Stimulated activated CD8-positive, alpha-beta memory T cell treated with anti-CD3 and anti-CD28 coated beads, Interleukin-15, amount 100 ng/mL, for 48 hours (primary cell): ENCODE data around the gene CASS4.

ENCODE experiments used
- DNase-seq, 2 donors: peaks; one replicate each; pipeline ENCODE4 v3.0.0-alpha.2; 2020; ENCODE audit warnings: low read depth in 2 of 2

The CASS4 gene

DNA sequence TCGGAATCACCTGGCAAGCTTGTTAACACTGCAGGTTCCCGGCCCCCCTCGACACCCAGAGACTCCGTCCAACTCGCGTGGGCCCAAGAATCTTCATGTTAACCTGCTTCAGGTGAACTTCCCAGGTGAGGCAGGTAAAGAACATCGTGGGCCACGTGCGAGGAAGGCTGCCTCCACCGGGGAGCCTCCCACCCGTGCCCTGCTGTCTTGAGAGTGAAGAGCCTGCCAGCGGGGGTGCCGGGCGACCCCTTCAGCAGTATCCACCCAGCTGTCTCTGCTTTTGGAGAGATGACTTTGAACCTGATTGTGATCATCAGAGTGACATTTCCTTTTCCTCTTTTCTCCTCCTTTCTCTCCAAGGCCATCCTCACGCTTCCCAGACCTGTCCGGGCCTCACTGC, 33.5 kb downstream of the CASS4 start:
- no peak for DNase-seq

DNA sequence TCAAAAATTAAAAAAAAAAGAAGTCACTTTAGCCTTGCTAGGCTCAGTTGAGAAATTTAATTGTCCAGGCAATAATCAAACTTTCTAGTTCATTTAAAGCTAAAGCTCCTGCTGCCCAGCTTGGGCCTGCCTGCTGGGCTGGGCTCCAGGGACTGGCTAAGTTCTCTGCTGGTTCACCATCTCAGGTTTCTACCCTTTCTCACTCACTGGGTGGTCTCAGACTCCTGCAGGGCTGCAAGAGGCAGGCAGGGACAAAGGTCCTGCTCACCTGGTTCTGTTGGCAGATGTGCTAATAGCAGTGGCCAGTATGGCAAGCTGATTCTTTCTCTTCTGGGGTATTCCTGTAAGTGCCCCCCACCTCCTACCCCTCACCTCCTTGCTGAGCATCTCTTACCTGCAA, 35.2 kb downstream of the CASS4 start:
- DNase-seq = no peak

GRCh38 chr20:56449459-56449858, 37.4 kb downstream of the CASS4 start:
- no peak for DNase-seq

DNA sequence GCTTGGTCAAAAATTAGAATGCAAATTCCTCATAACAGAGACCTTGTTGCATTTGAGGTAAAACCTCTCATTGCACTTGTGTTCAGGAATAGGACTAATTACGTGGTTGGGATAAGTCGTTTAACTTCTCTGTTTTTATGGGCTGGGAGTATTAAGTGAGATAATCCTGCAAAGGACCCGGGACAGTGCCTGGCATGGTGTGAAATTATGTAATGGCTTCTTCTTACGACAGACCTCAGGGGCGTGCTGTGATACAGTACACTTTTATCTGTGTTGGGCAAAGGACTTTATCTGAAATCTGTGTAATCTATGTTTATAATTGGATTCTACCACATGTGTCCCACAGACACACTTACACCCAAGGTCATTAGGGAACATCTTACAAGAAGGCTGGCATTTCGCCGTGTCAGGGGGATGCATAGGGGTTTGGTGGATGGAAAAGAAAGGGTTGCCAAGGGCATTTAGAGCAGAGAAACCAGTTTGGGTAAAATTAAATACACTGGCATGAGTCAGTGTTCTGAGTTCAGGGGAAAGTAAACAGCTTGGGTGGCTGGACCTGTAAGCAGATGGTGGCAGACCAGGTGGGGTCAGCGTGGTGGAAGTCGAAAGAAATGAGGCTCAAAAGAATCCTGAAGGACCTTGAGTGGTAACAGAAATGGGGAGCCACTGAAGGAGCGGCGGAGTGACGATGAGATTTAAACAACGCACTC, 39.2 kb downstream of the CASS4 start:
- no peak for DNase-seq

DNA sequence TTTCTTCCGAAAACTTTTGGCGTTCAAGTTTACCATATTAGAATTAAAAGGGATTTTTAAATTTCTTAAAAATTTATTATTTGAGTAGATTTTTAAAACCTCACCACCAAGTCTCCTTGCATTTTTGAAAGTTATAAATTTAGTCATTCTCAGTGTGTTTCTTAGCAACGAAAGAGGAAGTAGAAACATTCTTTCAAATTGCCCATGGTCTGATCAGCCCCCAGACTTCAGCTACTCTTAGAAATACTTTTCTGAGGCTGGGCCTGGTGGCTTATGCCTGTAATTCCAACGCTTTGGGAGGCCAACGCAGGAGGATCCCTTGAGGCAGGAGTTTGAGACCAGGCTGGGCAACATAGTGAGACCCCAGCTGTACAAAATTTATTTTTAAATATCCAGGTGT, 41.3 kb downstream of the CASS4 start:
- DNase-seq = no peak

- no peak for DNase-seq
These were observed 42.7 kb downstream of the CASS4 start for GRCh38 chr20:56454754-56455153.

DNA sequence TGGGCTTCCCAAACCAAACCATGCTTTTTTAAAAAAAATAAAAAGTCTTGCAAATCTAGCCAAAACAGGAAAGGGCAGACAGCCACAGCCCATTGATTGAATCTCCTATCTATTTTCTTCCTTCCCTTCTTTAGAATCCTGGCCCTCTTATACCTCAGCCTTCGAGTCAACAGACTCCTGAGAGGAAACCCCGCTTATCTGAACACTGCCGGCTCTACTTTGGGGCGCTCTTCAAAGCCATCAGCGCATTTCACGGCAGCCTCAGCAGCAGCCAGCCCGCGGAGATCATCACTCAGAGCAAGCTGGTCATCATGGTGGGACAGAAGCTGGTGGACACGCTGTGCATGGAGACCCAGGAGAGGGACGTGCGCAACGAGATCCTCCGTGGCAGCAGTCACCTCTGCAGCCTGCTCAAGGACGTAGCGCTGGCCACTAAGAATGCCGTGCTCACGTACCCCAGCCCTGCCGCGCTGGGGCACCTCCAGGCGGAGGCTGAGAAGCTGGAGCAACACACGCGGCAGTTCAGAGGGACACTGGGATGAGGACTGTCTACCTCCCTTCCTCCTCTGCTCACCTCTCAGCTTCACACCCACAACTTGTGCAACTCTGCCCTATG, 46.3 kb downstream of the CASS4 start:
- DNase-seq = no peak

- DNase-seq = no peak
These were observed 48.4 kb downstream of the CASS4 start for GRCh38 chr20:56460459-56460858.

DNA sequence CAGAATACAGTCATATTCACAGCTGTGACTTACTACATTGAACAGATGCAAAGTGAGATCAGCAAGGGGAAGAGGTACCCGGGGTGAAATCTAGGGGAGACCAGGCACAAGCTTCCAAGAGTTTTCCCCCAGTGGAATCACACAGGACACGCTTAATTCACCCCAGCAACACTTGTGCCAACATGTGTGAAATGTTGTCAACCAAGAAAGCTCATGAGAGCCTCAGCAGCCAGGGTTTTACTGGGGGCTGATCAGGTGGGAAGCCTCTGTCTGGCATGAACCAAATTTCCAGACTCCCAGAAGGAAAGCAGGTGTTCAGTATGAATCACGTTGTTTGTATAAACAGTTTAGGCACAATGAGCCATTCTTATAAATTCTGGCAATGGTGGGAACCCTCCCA, 49.5 kb downstream of the CASS4 start:
- no peak for DNase-seq

DNA sequence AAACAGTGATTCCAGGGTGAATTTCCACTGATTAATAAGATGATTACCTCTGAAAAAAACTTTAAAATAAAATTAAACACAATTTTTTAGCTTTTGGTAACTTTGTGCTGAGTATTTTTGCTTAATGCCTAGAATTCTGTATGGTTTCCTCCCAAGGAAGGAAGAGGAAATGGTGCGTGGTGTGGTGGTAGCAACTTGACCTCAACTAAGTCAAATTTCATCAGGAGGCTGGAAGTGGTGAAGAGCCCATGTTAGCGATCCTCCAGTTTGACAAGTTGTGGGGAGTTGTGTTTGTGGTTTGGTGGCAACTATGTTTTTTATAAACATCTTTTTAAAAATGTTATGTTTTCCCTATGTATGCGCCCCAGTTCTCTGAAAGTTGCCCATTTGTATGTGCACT, 51.4 kb downstream of the CASS4 start:
- no peak for DNase-seq

GRCh38 chr20:56465997-56466396, 53.9 kb downstream of the CASS4 start:
- no peak for DNase-seq

DNA sequence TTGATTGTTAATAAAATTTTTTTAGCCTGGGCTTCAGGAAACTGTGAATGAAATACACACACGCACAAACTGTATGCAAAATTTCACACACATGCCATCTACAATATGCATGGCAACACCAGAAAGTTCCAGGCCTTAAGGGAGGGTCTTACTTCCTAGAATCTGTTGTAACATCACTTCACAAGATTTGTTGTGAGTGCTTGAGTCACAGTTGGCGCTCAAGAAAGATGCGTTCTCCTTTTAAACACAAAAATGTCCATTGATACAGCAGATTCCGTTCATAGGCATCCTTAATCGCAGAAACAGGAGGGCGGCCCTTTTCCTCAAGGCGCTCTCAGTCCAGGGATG, 55.9 kb downstream of the CASS4 start:
- no peak for DNase-seq

DNA sequence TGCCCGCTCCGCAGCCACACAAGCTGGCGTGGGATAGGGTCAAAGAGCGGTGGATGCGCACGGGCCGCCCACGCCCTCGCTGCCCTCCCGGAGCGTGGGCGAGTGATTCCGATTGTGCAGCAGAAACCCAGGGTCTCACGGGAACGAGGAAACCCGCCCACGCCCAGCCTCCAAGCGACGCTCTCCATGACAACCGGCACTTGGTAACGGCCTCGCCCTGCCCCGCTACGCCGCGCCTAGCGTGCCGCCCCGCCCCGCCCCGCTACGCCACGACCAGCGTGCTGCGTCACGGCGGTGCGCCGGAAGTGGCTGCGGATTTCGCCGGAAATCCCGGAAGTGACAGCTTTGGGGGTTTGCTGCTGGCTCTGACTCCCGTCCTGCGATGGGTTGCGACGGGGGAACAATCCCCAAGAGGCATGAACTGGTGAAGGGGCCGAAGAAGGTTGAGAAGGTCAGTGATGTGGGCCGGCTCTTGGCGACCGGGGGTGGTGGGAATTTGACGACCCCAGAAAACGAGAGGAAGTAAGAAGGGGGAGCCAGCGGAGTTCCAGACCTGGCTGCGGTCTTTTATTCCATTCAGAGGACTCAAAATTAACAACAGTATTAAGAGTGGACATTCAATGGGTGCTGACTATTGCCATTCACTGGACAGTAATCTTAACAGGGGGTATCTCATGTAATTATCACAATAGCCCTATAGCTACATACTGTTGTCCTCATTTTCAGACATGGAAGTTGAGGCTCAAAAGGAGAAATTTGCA, 56.4 kb downstream of the CASS4 start, which contains the start of gene RTF2:
Gene RTF2, plus strand, starts transcription at position 312 of the 761 bp plus-strand sequence. Its CDS starts 71 bp downstream, at position 383.
- DNase-seq = peak; percentile 95

- DNase-seq = no peak
These were observed 57.0 kb downstream of the CASS4 start for GRCh38 chr20:56469077-56469449.

DNA sequence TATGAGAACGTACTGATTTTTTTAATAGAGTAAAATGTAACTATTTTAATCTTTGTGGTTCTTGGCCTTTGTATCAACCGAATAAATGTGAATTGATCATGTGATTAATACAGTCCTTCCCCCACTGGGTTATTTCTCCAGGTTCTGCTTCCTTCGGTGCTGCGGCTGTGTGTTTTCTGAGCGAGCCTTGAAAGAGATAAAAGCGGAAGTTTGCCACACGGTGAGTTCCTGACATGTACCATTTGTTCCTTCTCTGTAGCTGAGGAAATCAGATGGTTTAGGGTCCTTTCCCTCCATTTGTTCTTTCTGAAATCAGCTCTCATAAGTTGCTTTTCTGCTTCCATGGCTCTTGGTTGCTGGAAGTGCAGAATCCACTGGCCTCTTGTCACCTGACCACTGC, 71.9 kb downstream of the CASS4 start:
- DNase-seq = no peak

DNA sequence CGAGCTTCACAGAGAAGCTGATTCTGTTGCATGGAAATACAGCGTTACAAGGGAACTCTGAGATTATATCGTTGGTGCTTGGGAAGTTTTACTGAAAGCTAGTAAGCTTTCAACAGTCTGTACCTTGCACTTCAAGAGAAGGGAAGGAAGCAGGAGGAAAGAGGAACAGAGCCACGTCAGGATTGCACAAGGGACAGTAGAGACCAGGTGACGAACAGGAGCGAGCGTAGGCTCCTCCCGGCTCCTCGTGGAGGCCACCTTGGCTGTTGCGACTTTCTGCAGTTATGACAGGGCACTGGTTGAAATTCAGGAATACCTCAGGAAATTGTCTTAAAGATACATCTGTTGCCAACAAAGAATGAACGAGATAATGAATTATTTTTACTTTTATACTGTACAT, 75.2 kb downstream of the CASS4 start:
- DNase-seq = no peak

DNA sequence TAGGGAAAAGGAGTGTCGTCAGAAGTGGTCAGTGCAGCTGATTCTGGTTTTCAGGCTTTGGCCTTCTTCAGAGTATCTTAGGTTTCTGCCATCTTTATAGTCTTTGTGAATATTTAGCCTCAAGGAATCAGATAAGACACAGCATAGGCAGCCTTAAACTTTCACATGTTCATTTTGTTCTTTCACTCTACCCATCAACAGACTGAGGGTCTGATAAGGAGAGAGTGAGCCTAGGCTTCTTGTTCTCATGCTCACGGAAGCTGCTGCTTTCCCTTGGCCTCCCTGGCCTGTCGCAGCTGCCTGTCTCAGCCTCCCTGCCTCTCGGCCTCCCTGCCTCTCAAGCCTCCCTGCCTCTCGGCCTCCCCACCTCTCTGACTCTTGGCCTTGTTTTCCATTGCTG, 76.5 kb downstream of the CASS4 start:
- DNase-seq = no peak

- no peak for DNase-seq
These were observed 89.1 kb downstream of the CASS4 start for GRCh38 chr20:56501116-56501515.

DNA sequence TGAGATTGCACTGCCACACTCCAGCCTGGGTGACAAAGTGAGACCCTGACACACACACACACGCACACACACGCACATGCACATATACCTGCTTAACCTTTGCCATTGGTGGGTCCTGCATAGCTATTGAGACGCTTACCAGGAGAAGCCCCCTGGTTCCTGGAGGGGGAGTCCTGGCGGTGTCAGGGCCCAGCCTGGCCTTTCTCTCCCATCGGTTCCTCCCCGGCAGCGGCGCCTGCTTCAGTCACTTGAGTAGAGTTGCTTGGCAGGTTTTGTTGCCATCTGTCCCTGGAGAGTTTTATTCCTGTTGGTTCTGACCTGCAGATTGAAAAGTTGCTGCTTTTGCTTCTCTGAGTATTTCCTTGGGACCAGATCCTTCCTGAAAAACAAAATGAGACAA, 91.9 kb downstream of the CASS4 start:
- no peak for DNase-seq

GRCh38 chr20:56504373-56505005, 92.4 kb downstream of the CASS4 start:
- peak in 1 of 2 donors; percentile 4 for DNase-seq

GRCh38 chr20:56506103-56506502, 94.0 kb downstream of the CASS4 start:
- no peak for DNase-seq
